SK-N-SH treated with all-trans-retinoic acid at 6 μM for 48 hours (cell line): ENCODE measurements around the gene FRMD1.

ENCODE experiments used
- ATAC-seq: fragments of 200-7000 bp; cut with Tn5 transposase; 3 replicates; pipeline ENCODE4 v1.9.1; 2020; ENCODE audit warnings: mild to moderate bottlenecking, moderate library complexity
- ARNTL ChIP-seq: fragments of 450-650 bp; formaldehyde crosslinking; IDR thresholded peaks from 2 replicates; pipeline ENCODE4 v1.5.0; 2020; ENCODE audit warnings: low read depth, mild to moderate bottlenecking, moderate library complexity, borderline replicate concordance
- CREB5 ChIP-seq: fragments of 250-450 bp; sonication (Bioruptor Pico); IDR thresholded peaks from 2 replicates; pipeline ENCODE4 v1.5.1; 2020; ENCODE audit warnings: low read depth, mild to moderate bottlenecking, moderate library complexity
- CSDC2 ChIP-seq: fragments of 250-450 bp; sonication (Bioruptor Pico); IDR thresholded peaks from 2 replicates; pipeline ENCODE4 v1.5.0; 2020; ENCODE audit warnings: mild to moderate bottlenecking, moderate library complexity
- CSRNP3 ChIP-seq: fragments of 250-450 bp; sonication (Bioruptor Pico); IDR thresholded peaks from 2 replicates; pipeline ENCODE4 v1.5.1; 2021; ENCODE audit warnings: mild to moderate bottlenecking, moderate library complexity
- ESRRG ChIP-seq: fragments of 250-450 bp; sonication (Bioruptor Pico); IDR thresholded peaks from 2 replicates; pipeline ENCODE4 v1.6.1; 2021; ENCODE audit warnings: mild to moderate bottlenecking
- ISL1 ChIP-seq: fragments of 250-450 bp; sonication (Bioruptor Pico); IDR thresholded peaks from 2 replicates; pipeline ENCODE4 v2.1.2; 2022; ENCODE audit warnings: mild to moderate bottlenecking, moderate library complexity
- OSR1 ChIP-seq: fragments of 250-450 bp; sonication (Bioruptor Pico); IDR thresholded peaks from 2 replicates; pipeline ENCODE4 v1.8.0; 2022; ENCODE audit warnings: moderate library complexity, mild to moderate bottlenecking, inconsistent platforms
- PATZ1 ChIP-seq: fragments of 250-450 bp; sonication (Bioruptor Pico); IDR thresholded peaks from 2 replicates; pipeline ENCODE4 v1.8.0; 2020; ENCODE audit warnings: mild to moderate bottlenecking, moderate library complexity, borderline replicate concordance
- POU6F1 ChIP-seq: fragments of 250-450 bp; sonication (Bioruptor Pico); IDR thresholded peaks from 2 replicates; pipeline ENCODE4 v1.8.0; 2021; ENCODE audit warnings: low read depth, mild to moderate bottlenecking, moderate library complexity, borderline replicate concordance
- PPARA ChIP-seq: fragments of 250-450 bp; sonication (Bioruptor Pico); IDR thresholded peaks from 2 replicates; pipeline ENCODE4 v1.5.0; 2020; ENCODE audit warnings: mild to moderate bottlenecking, borderline replicate concordance
- RARB ChIP-seq: fragments of 250-450 bp; sonication (Bioruptor Pico); IDR thresholded peaks from 2 replicates; pipeline ENCODE4 v1.8.0; 2021; ENCODE audit warnings: mild to moderate bottlenecking, moderate library complexity
- TCF4 ChIP-seq: fragments of 250-450 bp; sonication (Bioruptor Pico); IDR thresholded peaks from 2 replicates; pipeline ENCODE4 v1.8.0; 2021; ENCODE audit warnings: mild to moderate bottlenecking, moderate library complexity, borderline replicate concordance
- TOX ChIP-seq: fragments of 250-450 bp; sonication (Bioruptor Pico); IDR thresholded peaks from 2 replicates; pipeline ENCODE4 v1.8.0; 2021; ENCODE audit warnings: mild to moderate bottlenecking, moderate library complexity, borderline replicate concordance
- ZFP30 ChIP-seq: fragments of 450-650 bp; formaldehyde crosslinking; IDR thresholded peaks from 2 replicates; pipeline ENCODE4 v1.5.0; 2022; ENCODE audit warnings: mild to moderate bottlenecking, moderate library complexity
- ZNF565 ChIP-seq: fragments of 450-650 bp; formaldehyde crosslinking; conservative IDR thresholded peaks from 2 replicates; pipeline ENCODE4 v1.5.0; 2020; ENCODE audit warnings: low read depth, mild to moderate bottlenecking, moderate library complexity
- ZNF8 ChIP-seq: fragments of 450-650 bp; formaldehyde crosslinking; IDR thresholded peaks from 2 replicates; pipeline ENCODE4 v1.5.0; 2020; ENCODE audit warnings: mild to moderate bottlenecking, moderate library complexity
- TF ChIP-seq, protein P1 (sequence below): fragments of 250-450 bp; sonication (Bioruptor Pico); IDR thresholded peaks from 2 replicates; pipeline ENCODE4 v1.5.0; 2020; ENCODE audit warnings: mild to moderate bottlenecking, moderate library complexity

Gene FRMD1

DNA sequence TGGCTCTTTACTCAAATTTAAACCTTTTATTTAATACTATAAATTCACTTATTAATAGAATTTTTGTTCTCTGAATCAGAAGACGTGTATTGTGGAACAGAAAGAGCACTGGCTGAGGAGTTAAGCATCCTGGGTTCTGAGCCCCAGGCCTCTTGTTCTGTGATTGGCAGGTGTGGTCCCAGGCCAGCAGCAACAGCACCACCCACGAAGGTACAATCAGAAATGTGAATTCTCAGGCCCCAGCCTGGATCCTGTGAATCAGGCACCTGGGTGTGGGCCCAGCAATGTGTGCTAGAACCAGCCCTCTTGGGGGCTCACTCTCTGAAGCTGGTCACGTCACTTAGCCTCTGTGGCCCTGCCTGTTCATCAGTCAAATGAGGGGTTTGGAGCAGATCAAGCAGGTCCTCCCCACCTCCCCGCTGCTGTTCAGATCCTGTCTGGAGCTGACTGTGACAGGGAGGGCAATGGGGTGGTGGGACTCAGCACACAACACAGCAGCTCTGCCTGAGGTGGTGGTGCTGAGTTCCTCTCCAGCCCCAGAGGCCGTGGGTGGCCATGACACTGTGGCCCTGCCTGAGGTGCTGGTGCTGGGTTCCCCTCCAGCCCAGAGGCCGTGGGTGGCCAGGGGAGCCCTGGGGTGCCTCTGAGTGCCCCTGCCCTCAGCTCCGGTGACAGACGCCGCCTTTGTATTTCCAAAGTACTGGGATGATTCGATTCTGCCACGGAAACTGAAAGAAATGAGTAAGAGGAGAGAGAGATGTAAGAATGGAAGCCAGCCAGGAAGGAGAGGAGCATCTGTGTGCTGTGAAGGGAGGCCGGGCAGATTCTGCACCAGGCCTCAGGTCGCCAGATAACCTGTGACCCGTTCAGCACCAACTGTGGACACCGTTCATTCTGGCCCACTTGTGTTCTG is 41.6 kb upstream of the FRMD1 start:
- TF ChIP-seq POU6F1 (CRISPR knock-in tag), result no peak
- TF ChIP-seq CSRNP3, result no peak
- TF ChIP-seq PATZ1 (CRISPR knock-in tag), result no peak
- TF ChIP-seq ZNF8 (CRISPR knock-in tag), result no peak
- no peak for ATAC-seq

DNA sequence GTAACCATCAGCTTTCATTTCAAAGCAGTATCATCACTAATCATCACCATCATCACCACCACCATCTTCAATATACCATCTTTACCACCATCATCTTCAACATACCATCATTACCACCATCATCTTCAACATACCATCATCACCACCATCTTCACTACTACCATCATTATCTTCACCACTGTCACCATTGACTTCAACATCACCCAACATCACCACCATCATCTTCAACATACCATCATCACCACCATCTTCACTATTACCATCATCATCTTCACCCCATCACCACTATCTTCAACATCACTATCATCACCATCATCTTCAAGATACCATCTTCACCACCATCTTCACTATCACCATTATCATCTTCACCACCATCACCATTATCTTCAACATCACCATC is 40.5 kb upstream of the FRMD1 start:
- TF ChIP-seq ZNF8 (CRISPR knock-in tag), result no peak
- TF ChIP-seq TOX (CRISPR knock-in tag), result no peak
- TF ChIP-seq RARB (CRISPR knock-in tag), result no peak
- no peak for TF ChIP-seq PATZ1 (CRISPR knock-in tag)
- TF ChIP-seq POU6F1 (CRISPR knock-in tag), result no peak
- no peak for TF ChIP-seq ESRRG (CRISPR knock-in tag)
- TF ChIP-seq, protein P1, sequence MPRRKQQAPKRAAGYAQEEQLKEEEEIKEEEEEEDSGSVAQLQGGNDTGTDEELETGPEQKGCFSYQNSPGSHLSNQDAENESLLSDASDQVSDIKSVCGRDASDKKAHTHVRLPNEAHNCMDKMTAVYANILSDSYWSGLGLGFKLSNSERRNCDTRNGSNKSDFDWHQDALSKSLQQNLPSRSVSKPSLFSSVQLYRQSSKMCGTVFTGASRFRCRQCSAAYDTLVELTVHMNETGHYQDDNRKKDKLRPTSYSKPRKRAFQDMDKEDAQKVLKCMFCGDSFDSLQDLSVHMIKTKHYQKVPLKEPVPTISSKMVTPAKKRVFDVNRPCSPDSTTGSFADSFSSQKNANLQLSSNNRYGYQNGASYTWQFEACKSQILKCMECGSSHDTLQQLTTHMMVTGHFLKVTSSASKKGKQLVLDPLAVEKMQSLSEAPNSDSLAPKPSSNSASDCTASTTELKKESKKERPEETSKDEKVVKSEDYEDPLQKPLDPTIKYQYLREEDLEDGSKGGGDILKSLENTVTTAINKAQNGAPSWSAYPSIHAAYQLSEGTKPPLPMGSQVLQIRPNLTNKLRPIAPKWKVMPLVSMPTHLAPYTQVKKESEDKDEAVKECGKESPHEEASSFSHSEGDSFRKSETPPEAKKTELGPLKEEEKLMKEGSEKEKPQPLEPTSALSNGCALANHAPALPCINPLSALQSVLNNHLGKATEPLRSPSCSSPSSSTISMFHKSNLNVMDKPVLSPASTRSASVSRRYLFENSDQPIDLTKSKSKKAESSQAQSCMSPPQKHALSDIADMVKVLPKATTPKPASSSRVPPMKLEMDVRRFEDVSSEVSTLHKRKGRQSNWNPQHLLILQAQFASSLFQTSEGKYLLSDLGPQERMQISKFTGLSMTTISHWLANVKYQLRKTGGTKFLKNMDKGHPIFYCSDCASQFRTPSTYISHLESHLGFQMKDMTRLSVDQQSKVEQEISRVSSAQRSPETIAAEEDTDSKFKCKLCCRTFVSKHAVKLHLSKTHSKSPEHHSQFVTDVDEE (CRISPR knock-in tag), result no peak
- TF ChIP-seq CSDC2 (CRISPR knock-in tag), result no peak
- TF ChIP-seq TCF4 (CRISPR knock-in tag), result no peak
- TF ChIP-seq ZFP30 (CRISPR knock-in tag), result no peak
- no peak for TF ChIP-seq OSR1 (CRISPR knock-in tag)
- no peak for TF ChIP-seq PPARA (CRISPR knock-in tag)
- TF ChIP-seq ARNTL, result no peak
- TF ChIP-seq ISL1 (CRISPR knock-in tag), result no peak
- no peak for TF ChIP-seq ZNF565 (CRISPR knock-in tag)
- no peak for TF ChIP-seq CREB5 (CRISPR knock-in tag)
- no peak for ATAC-seq
